HG03432 (cell line): ENCODE measurements around the gene LINC01488.

Source experiments
- ATAC-seq: cut with Tn5 transposase; IDR thresholded peaks from one replicate; pipeline ENCODE4 v1.9.1; 2021; ENCODE audit warnings: mild to moderate bottlenecking, moderate library complexity; ENCODE audit not compliant: unreplicated experiment

The LINC01488 gene

DNA sequence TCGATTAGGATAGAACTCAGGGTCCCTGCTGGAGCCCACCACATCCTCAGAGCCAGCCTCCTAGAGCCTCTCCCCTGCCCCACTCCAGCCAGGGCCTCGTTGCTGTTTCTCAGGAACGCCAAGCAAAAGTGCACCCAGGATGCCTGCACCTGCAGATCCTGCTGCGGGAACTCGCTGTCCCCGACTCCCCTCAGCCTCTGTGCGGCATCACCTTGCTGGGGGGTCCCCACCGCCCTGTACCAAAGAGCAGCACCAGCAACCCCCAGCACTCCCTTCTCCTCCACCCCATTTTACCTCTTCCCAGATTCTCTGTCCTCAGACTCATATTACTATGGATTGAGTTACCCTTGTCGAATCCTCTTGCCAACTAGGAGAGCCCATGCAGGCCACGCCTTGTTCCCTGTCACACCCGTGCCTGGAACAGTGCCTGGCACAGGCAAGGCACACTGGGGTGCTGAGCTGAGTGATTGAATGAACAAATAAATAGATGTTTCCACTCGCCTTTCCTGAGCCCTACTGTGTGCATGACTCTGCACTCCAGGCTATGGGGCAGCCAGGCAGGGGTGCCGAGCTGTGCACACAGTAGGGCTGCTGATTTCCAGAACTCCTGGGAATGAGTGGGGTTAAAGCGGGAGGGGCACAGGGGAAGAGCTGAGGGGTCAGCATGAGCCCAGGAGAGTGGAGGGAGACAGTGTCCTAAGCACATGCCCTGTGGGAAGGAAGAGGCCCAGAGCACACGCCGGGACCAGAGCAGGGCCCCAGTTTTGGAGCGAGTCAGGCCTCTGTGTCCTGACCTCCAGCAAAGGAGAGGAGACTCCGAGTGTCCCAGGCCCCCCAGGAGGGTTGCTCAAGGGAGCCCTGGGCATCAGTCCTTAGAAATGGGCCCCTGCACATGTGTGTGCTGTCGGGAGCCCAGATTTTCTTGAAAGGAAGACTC is 44.3 kb downstream of the LINC01488 start:
- no peak for ATAC-seq

DNA sequence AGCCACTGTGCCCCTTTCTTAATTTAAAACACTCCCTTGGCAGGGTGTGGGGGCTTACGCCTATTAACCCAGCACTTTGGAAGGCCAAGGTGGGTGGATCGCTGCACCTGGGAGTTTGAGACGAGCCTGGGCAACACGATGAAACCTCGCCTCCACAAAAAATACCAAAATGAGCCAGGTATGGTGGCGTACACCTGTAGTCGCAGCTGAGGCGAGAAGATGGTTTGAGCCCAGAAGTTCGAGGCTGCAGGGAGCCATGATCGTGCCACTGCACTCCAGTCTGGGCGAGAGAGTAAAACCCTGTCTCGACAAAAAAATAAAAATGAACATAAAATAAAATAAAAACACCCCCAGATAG is 45.0 kb downstream of the LINC01488 start:
- no peak for ATAC-seq

DNA sequence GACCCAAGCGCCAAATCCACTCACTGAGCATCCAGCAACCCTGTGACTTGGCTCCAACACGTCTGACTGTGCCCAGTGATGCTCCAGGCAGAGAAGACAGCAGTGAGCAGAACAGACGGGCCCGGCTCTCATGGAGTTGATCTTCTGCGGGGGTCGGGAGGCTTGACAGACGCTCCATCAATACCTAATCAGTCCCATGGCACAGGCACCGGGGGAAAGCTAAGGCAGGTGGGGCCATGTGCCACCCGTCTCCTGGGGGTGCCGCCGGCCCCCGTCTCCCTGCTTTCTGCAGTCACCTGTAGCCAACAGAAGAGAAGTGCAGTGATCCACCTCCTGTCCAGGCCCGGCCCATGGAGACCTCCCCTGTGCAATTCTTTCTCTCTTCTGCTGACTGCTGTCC is 47.5 kb downstream of the LINC01488 start:
- ATAC-seq: no peak

DNA sequence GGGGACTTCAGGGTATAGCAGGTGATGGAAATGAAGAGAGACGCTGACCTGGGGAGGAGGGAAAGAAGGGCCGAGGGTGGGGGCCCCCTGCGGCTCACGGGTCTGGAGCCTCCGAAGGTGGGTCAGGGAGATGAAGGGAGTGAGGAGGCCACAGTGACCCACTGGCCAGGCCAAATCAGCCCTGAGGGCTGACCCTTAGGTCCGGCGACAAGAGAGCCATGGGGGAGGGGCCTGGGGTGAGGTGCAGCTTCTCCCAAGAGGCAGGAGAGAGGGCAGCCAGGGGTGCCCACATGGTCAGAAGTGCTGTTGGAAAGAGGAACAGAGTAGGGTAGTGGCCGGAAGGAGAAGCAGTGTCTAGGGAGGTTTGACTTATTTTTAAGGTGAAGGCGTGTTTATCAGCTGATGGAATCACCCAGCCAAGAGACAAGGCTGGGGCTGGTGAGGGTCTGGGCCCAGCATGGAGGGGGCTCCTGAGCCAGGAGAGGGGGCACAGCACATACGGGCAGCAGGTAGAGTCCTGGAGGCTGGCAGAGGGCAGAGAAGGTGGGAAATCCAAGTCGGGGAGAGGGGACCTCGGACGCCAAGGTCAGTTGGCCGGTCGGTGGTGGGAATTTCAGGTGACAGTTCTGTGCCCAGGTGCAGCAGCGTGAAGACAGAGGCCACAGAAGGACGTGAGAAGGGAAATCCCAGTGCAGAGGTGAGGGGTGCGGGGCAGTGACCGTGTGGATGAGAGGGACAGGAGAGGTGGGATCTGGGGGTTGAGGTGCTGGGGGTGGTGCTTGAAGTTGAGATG is 49.0 kb downstream of the LINC01488 start:
- no peak for ATAC-seq

DNA sequence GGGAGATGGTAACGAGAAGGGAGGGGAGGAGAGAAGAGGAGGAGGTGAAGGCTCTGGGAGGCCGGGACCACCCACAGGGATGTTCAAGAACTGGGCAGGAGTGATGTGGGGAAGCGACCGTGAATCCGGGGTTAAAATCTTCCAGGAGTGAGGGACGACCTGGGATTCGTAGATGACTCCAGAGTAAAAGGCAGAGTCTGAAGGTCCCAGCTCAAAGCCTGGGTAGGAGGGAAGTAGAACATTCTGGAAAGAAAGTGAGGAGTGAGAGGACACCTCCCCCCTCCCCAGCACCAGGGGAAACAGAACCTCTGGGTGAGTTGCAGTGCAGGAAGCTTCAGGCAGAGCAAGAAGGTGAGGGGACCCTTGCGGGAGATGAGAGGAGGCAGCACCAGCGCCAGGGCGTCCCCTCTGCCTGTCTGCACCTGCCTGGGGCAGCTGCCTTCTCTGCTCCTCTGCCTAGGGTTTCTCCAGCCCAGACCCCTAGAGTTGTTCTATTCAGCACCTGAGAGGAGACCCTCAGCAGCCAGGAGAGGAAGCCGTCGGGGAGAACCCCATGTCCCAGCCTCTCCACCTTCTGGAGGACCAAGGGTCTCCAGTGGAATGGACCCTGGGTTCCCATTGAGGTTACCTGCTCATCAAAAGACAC is 49.7 kb downstream of the LINC01488 start:
- ATAC-seq: no peak

DNA sequence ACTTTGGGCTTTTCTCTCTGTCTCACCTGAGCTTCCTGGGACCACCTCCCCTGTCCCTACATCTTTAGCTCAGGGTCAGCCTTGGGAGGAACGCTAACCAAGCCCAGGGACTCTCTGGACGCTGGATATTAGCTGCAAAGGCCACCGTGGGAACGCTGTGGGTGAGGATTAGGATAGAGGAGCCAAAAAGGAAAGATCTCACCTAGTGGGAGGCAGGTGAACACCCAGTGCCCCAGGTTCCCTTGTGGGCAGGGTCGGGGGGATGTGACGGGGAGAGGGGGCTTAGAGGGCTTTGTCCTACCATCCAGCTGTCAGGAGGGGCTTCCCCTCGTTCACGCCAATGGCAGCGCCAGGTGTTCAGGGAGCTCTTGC is 50.2 kb downstream of the LINC01488 start:
- no peak for ATAC-seq

DNA sequence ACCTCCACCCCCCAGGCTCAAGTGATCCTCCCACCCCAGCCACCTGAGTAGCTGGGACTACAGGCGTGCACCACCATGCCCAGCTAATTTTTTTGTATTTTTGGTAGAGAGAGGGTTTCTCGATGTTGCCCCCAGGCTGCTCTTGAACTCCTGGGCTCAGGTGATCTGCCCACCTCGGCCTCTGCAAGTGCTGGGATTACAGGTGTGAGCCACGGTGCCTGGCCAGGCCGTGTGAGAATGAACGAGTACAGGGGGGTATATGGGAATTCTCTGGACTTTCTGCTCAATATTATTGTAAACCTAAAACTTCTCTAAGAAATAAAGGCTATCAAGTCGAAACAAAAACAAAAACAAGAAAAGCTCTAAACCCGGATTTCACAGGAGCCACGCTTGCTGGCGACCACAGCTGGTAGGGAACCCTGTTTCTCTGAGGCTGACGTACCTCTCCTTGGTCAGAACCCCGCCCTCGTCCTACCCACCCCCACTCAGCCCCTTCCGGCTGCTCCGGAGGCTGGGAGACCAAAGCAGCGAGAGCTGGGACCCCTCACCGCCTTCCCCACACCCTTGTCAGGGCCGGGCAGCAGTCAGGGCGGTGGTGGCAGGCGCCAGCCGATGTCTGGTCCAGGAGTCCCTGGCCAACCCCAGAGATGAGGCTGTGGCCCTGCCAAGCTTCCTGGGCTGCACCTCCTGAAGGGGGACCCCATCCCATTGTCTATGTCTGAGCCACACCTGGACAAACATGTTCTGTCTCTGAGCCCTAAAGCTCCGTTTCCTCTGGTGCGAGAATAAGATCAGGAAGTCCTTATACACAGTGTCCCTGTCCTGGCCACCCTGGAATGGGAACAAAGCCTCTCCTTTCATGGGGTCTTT is 52.1 kb downstream of the LINC01488 start:
- no peak for ATAC-seq

DNA sequence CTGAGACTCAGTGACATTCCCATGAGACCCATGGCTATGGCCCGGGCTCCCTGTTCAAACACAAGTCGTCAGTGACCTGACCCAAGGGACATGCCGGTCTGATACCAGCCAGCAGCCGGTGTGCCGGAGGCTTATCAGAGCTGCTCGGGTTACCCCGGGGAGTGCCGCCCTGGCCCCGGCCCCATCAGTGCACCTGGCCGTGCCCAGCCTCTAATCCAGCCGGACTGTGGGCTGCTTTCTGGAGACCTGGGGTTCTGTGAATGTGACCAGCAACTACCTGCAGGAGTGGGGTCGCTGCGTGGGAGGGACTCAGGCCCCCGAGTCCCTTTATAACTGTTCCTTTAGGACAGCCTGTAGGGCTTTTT is 52.7 kb downstream of the LINC01488 start:
- ATAC-seq: no peak

DNA sequence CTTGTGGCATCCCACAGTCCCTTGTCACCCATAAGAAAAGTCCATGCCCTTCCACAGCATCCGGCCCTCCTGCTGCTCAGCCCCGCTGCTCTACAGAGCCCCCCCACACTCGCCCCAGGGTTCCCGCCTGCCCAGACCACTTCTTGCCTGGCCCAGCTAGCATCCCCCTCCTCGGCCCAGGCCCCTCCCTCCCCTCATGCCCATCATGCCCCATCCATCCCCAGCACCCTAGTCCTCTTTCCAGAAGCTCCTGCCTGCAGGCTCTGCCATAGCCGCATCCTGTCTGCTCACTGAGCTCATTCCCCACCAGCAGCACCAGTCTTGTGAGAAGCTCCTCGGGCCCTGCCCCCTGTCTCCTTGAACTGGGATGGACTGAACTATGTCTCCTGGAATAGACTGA is 54.4 kb downstream of the LINC01488 start:
- no peak for ATAC-seq

DNA sequence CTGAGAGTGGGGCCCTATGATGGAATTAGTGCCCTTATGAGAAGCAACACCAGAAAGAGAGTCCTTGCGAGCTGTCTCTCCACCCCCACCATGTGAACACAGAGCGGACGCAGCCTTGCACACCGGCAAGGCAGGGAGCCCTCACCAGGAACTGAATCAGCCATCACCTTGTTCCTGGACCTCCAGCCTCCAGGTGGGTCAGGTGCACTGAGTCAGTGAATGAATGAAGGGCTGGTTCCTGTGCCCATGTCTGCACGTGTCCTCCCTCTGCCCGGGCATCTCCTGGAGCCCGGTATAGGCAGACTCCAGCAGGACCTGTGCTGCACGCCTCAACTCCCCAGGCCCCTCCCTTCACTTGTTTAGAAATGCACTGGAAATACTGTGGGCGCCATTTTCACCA is 54.9 kb downstream of the LINC01488 start:
- no peak for ATAC-seq

DNA sequence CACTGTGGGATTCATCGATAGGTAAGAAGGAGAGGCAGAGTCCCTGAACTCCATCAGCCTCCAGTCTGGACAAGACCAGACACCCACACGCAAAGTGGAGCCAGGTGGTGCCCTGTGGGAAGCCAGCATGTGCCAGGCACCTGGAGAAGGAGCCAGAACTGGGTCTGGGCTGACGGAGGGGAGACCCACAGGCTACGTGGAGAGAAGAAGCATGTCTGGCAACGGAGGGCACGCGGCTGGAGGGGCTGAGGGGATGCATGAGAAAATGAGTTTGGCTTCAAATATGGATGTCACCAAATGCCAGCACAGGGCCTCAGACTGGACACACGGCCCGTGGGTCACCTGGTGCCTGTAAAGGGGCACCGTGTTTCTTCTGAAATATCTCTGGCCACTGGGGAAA is 55.7 kb downstream of the LINC01488 start:
- ATAC-seq: no peak

DNA sequence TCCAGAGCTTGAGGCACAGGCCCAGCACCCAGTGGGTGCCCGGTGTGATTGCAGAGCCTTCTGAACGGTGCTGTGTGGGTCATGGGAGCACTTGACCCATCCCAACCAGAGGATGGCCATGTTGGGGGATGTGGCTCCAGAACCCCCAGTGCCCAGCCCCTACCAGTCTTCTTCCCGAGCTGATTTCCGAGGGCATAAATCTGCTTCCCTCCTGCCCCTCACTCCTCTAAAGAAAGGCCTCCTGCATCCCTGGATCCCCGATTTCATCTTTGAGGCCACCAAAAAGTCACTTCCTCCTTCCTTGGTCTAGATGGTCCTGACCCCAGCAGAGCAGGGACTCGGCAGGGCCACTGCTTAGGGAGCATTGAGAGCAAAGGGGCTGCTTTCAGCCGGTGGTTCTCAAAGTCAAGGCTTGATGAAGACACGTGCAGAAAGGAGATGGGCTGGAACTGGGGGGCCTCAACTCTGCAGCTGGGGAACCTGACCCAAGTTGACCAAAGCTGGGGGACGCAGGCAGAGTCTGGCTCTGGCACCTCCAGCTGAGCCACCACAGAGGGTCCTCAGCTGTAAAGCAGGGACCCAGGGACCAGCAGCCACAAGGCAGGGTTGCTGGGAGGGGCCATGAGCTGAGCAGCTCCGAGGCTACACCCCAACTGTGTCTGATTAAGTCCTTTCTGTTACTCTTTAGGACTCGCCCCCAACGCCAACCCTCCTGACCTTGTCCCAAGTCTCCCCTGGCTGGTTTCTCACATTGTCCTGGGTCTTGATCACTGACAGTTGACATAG is 56.6 kb downstream of the LINC01488 start:
- no peak for ATAC-seq

DNA sequence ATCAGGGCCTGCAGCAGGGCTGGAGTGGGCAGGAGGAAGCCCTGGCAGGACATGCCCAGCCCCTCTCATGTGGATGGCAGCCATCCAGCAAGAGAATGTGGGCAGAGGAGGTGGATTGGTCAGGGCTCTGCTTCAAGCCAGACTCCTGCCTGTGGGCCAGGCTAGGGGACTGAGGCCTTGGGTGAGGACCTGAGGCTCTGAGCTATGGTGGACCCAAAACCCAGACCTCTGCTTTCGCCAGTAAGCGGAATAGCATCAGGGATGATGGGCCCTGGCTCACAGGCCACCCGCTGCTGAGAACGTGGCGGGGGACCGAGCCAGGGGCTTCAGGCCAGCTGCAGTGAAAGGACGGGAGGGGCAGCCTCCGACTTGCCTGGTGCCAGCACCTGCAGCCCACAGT is 57.4 kb downstream of the LINC01488 start:
- ATAC-seq: no peak

DNA sequence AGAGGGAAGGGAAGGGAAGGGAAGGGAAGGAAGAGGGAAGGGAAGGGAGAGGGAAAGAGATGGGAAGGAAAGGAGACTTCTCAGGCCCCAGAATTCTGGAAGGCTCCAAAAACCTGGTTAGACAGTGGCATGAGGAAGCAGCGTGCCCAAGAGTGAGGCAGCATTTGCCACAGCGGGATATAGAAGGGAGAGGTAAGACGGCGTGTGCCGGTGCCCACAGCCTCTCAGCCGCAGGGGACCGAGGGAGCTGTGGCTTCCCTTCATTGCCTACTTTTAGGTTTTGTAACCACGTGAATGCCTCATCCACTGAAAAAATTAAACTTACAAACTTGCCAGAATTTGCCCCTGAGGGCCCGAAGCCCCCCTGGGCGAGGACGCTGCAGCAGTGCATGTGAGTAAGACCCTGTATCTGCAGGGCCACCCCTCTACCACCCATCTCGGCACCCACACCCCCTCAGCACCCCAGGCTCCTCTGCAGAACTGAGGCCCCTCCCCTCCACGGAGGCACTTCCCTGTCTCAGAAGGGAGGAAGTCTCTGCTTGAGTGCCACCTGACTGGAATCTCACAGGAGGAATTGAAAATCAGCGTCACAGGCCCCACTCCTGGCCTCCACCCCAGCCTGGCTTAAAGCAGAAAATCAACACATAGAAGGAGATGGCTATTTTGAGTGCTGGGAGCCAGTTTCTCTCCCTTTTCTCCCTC is 58.1 kb downstream of the LINC01488 start:
- no peak for ATAC-seq

DNA sequence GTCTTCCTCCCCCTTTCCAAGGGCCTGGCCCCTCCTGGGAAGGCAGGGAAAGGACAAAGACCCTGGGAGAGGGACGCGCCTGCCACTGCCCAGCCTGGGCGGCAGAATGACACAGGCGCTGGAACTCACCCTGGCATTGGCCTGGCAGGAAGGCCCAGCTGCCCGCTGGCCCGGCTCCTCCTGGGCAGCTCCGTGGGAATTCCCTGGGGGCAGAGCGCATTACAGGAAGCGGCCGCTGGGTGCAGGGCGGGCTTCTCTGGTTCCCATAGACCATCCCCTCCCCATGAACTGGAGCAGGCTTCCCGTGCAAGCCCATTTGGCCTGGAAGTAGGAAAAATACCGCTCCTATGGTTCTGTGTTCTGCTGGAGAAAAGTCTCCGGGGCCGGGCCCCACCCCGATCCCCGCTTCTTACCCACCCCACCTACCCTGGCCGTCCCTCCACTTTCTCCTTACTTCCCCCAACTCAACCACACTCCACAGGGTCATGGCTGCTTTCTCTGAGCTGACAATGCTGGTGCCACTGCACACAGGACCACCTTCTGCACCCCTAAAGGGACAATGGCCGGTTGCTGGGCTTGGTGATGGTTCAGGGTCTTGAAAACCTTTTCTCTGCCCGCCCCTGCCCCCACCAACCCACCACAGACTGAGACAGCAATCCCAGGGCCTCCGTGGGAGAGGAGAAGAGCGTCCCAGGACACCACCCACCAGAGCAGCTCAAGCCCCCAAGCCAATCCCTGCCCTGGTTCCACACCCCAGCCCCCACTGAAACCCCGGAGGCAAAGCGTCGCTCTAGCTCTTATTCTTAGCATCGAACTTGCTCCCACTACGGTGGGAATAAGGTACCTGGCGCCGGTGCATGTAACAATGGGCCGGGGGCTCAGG is 58.9 kb downstream of the LINC01488 start:
- no peak for ATAC-seq

DNA sequence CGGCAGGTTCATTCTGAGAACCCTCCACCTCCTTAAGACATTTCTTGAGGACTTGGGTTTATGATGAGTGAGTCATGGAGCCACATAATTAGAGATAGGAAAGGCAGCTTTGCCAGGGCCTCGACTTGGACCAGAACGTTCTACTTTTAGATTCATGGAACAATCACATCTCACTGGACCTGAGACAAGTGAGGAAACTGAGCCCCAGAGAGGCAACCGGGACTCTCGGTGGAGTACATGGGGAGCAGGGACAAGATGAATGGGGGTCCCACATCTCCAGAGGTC is 59.5 kb downstream of the LINC01488 start:
- ATAC-seq: no peak

DNA sequence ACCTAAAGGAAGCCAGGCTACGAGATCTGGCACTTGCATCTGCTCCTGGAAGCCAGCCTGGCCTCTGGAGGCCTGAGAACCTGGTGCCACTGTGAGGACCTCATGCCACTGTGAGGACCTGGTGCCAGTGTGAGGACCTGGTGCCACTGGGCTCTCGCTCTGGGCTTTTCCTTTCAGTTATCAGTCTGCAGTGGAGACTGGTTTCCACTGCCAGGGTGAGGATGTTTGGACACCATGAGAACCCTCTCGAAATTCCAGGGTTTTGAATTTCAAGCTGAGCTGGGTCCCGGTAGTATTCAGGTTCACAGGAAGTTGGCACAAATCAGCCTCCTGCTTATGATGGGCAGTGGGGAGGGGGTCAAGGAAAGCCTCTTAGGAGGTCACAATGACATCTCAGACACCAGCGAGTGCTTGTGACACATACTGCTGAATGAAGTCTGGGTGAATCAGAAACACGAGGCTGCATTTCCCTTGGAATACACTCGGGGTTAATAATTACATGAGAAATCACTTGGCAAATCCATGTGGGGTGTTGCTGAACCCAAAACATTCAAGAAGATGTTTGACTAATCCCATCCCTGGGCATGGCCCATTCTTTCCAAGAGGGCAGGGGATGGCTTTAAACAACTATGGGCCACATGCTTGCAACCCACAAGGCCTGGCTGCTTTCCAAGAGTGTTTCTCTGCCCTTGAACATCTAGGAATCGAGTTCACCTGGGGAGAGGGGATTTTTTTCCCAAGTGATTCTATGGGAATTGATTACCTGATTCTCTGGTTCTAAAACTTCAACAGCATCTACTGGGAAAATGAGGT is 60.2 kb downstream of the LINC01488 start:
- ATAC-seq: no peak
